WTC11 (cell line): ENCODE results near the gene CCDC15. TPM values are rescaled to one million over a fixed set of nuclear protein-coding genes. Genes with fewer than 3 reads are reported as not detected.

Source experiments
- ATAC-seq: fragments of 200-7000 bp; cut with Tn5 transposase; 2 replicates; pipeline ENCODE4 v1.10.0; 2021; ENCODE audit warnings: mild to moderate bottlenecking, moderate library complexity
- CTCF ChIA-PET: fragments of 300-600 bp; sonication (Branson Sonifier 250); formaldehyde crosslinking; loops from one replicate; lab custom pipeline; 2021; ENCODE audit warnings: antibody characterized with exemption; lab: Charles Lee
- POLR2A ChIA-PET: fragments of 350-600 bp; sonication (Branson Sonifier 250); formaldehyde crosslinking; loops from one replicate; lab custom pipeline; 2021; ENCODE audit warnings: antibody characterized with exemption; lab: Charles Lee
- DNase-seq: peaks from one replicate; pipeline ENCODE4 v3.0.0; 2021; ENCODE audit warnings: low spot score
- H3K27ac Mint-ChIP-seq: 2 replicates; pipeline ENCODE4 v1.8.0; 2021; ENCODE audit warnings: mixed read lengths
- H3K27me3 Mint-ChIP-seq: 2 replicates; pipeline ENCODE4 v1.8.0; 2021; ENCODE audit warnings: low read depth, mild to moderate bottlenecking, moderate library complexity, mixed read lengths
- H3K36me3 Mint-ChIP-seq: 2 replicates; pipeline ENCODE4 v1.8.0; 2021; ENCODE audit warnings: mixed read lengths
- H3K4me1 Mint-ChIP-seq: 2 replicates; pipeline ENCODE4 v1.8.0; 2022; ENCODE audit warnings: mixed read lengths
- H3K4me3 Mint-ChIP-seq: 2 replicates; pipeline ENCODE4 v1.8.0; 2021; ENCODE audit warnings: mild to moderate bottlenecking, moderate library complexity, mixed read lengths
- H3K9me3 Mint-ChIP-seq: 2 replicates; pipeline ENCODE4 v1.8.0; 2021; ENCODE audit warnings: mixed read lengths
- ESRRA ChIP-seq: sonication (generic); formaldehyde crosslinking; IDR thresholded peaks from 2 replicates; pipeline ENCODE4 v1.8.1; 2022; ENCODE audit warnings: mild to moderate bottlenecking, missing genetic modification reagents, borderline replicate concordance
- FOXJ3 ChIP-seq: sonication (generic); formaldehyde crosslinking; IDR thresholded peaks from 2 replicates; pipeline ENCODE4 v1.9.0; 2021; ENCODE audit warnings: missing genetic modification reagents, mild to moderate bottlenecking, borderline replicate concordance
- FOXK1 ChIP-seq: sonication (generic); formaldehyde crosslinking; IDR thresholded peaks from 2 replicates; pipeline ENCODE4 v1.8.0; 2022; ENCODE audit warnings: mild to moderate bottlenecking, moderate library complexity, missing genetic modification reagents
- IRF2 ChIP-seq: sonication (generic); formaldehyde crosslinking; IDR thresholded peaks from 2 replicates; pipeline ENCODE4 v1.8.0; 2022; ENCODE audit warnings: low read depth, missing genetic modification reagents, borderline replicate concordance
- SOX15 ChIP-seq: fragments of 250-450 bp; sonication (Bioruptor Pico); IDR thresholded peaks from 2 replicates; pipeline ENCODE4 v1.9.0; 2021; ENCODE audit warnings: mild to moderate bottlenecking
- total RNA-seq: library from RNA; stranded (reverse); gene quantifications from 3 replicates; pipeline ENCODE4 v1.2.3, GENCODE V29; 2021
- TF ChIP-seq, protein P1 (sequence below): sonication (generic); formaldehyde crosslinking; IDR thresholded peaks from 2 replicates; pipeline ENCODE4 v1.8.0; 2022; ENCODE audit warnings: mild to moderate bottlenecking, missing genetic modification reagents
- TF ChIP-seq, protein P2 (sequence below): sonication (generic); formaldehyde crosslinking; IDR thresholded peaks from 2 replicates; pipeline ENCODE4 v1.8.1; 2022; ENCODE audit warnings: low read depth, mild to moderate bottlenecking, moderate library complexity, missing genetic modification reagents, borderline replicate concordance
- TF ChIP-seq, protein P3 (sequence below): sonication (generic); formaldehyde crosslinking; IDR thresholded peaks from 2 replicates; pipeline ENCODE4 v1.8.1; 2023; ENCODE audit warnings: mild to moderate bottlenecking, moderate library complexity, missing genetic modification reagents
- TF ChIP-seq, protein P4 (sequence below): sonication (generic); formaldehyde crosslinking; IDR thresholded peaks from 2 replicates; pipeline ENCODE4 v1.8.0; 2023; ENCODE audit warnings: missing genetic modification reagents, mild to moderate bottlenecking, borderline replicate concordance
- TF ChIP-seq, protein P5 (sequence below): sonication (generic); formaldehyde crosslinking; IDR thresholded peaks from 2 replicates; pipeline ENCODE4 v1.8.0; 2023; ENCODE audit warnings: mild to moderate bottlenecking, missing genetic modification reagents
- TF ChIP-seq, protein P6 (sequence below): sonication (generic); formaldehyde crosslinking; IDR thresholded peaks from 2 replicates; pipeline ENCODE4 v1.8.0; 2022; ENCODE audit warnings: mild to moderate bottlenecking, missing genetic modification reagents
- TF ChIP-seq, protein P7 (sequence below): fragments of 250-450 bp; sonication (Bioruptor Pico); IDR thresholded peaks from 2 replicates; pipeline ENCODE4 v2.1.2; 2022; ENCODE audit warnings: mild to moderate bottlenecking, moderate library complexity

Gene CCDC15
- total RNA-seq, 1 experiment from 2014 or later, result 2.4 TPM

DNA sequence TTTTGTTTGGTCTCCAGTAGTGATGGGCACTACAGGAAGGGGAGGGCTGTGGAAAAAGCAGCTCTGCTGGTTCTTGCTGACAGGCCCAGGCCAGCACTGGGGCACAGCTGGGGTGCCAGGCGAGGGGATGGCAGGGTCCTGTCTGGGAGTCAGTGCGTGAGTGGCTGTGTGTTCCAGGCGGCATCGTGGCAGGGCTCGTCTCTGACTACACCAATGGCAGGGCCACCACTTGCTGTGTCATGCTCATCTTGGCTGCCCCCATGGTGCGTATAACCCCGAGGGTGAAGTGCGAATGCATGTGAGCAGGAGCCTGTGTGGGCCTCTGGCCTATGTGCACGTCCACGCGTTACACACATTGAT, 130.0 kb downstream of the CCDC15 start:
- ChIA-PET CTCF (interaction anchor here (1.5 kb wide), 1 partner anchor 20 kb away, joined by 6 read pairs; the partner anchor contains the start of gene SLC37A2), POLR2A (no interaction called here)
- no peak for ATAC-seq
- no peak overlapping the region for H3K4me3 Mint-ChIP-seq
- DNase-seq, result no peak
- H3K9me3 Mint-ChIP-seq, result no peaks in the 10 kb centered on the region
- H3K36me3 Mint-ChIP-seq, result no peaks in the 10 kb centered on the region
- H3K27ac Mint-ChIP-seq, result no peak overlapping the region
- no peak for TF ChIP-seq IRF2 (CRISPR knock-in tag)
- TF ChIP-seq, protein P1, sequence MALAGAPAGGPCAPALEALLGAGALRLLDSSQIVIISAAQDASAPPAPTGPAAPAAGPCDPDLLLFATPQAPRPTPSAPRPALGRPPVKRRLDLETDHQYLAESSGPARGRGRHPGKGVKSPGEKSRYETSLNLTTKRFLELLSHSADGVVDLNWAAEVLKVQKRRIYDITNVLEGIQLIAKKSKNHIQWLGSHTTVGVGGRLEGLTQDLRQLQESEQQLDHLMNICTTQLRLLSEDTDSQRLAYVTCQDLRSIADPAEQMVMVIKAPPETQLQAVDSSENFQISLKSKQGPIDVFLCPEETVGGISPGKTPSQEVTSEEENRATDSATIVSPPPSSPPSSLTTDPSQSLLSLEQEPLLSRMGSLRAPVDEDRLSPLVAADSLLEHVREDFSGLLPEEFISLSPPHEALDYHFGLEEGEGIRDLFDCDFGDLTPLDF (CRISPR knock-in tag), result no peak
- TF ChIP-seq, protein P2, sequence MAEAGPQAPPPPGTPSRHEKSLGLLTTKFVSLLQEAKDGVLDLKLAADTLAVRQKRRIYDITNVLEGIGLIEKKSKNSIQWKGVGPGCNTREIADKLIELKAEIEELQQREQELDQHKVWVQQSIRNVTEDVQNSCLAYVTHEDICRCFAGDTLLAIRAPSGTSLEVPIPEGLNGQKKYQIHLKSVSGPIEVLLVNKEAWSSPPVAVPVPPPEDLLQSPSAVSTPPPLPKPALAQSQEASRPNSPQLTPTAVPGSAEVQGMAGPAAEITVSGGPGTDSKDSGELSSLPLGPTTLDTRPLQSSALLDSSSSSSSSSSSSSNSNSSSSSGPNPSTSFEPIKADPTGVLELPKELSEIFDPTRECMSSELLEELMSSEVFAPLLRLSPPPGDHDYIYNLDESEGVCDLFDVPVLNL (CRISPR knock-in tag), result no peak
- TF ChIP-seq FOXJ3 (CRISPR knock-in tag), result no peak
- TF ChIP-seq FOXK1 (CRISPR knock-in tag), result no peak
- TF ChIP-seq, protein P3, sequence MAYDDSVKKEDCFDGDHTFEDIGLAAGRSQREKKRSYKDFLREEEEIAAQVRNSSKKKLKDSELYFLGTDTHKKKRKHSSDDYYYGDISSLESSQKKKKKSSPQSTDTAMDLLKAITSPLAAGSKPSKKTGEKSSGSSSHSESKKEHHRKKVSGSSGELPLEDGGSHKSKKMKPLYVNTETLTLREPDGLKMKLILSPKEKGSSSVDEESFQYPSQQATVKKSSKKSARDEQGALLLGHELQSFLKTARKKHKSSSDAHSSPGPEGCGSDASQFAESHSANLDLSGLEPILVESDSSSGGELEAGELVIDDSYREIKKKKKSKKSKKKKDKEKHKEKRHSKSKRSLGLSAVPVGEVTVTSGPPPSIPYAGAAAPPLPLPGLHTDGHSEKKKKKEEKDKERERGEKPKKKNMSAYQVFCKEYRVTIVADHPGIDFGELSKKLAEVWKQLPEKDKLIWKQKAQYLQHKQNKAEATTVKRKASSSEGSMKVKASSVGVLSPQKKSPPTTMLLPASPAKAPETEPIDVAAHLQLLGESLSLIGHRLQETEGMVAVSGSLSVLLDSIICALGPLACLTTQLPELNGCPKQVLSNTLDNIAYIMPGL (CRISPR knock-in tag), result no peak
- TF ChIP-seq, protein P4, sequence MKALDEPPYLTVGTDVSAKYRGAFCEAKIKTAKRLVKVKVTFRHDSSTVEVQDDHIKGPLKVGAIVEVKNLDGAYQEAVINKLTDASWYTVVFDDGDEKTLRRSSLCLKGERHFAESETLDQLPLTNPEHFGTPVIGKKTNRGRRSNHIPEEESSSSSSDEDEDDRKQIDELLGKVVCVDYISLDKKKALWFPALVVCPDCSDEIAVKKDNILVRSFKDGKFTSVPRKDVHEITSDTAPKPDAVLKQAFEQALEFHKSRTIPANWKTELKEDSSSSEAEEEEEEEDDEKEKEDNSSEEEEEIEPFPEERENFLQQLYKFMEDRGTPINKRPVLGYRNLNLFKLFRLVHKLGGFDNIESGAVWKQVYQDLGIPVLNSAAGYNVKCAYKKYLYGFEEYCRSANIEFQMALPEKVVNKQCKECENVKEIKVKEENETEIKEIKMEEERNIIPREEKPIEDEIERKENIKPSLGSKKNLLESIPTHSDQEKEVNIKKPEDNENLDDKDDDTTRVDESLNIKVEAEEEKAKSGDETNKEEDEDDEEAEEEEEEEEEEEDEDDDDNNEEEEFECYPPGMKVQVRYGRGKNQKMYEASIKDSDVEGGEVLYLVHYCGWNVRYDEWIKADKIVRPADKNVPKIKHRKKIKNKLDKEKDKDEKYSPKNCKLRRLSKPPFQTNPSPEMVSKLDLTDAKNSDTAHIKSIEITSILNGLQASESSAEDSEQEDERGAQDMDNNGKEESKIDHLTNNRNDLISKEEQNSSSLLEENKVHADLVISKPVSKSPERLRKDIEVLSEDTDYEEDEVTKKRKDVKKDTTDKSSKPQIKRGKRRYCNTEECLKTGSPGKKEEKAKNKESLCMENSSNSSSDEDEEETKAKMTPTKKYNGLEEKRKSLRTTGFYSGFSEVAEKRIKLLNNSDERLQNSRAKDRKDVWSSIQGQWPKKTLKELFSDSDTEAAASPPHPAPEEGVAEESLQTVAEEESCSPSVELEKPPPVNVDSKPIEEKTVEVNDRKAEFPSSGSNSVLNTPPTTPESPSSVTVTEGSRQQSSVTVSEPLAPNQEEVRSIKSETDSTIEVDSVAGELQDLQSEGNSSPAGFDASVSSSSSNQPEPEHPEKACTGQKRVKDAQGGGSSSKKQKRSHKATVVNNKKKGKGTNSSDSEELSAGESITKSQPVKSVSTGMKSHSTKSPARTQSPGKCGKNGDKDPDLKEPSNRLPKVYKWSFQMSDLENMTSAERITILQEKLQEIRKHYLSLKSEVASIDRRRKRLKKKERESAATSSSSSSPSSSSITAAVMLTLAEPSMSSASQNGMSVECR (CRISPR knock-in tag), result no peak
- TF ChIP-seq ESRRA (CRISPR knock-in tag), result no peak
- TF ChIP-seq, protein P5, sequence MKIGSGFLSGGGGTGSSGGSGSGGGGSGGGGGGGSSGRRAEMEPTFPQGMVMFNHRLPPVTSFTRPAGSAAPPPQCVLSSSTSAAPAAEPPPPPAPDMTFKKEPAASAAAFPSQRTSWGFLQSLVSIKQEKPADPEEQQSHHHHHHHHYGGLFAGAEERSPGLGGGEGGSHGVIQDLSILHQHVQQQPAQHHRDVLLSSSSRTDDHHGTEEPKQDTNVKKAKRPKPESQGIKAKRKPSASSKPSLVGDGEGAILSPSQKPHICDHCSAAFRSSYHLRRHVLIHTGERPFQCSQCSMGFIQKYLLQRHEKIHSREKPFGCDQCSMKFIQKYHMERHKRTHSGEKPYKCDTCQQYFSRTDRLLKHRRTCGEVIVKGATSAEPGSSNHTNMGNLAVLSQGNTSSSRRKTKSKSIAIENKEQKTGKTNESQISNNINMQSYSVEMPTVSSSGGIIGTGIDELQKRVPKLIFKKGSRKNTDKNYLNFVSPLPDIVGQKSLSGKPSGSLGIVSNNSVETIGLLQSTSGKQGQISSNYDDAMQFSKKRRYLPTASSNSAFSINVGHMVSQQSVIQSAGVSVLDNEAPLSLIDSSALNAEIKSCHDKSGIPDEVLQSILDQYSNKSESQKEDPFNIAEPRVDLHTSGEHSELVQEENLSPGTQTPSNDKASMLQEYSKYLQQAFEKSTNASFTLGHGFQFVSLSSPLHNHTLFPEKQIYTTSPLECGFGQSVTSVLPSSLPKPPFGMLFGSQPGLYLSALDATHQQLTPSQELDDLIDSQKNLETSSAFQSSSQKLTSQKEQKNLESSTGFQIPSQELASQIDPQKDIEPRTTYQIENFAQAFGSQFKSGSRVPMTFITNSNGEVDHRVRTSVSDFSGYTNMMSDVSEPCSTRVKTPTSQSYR (CRISPR knock-in tag), result no peak
- no peak for TF ChIP-seq SOX15 (CRISPR knock-in tag)
- TF ChIP-seq, protein P6, sequence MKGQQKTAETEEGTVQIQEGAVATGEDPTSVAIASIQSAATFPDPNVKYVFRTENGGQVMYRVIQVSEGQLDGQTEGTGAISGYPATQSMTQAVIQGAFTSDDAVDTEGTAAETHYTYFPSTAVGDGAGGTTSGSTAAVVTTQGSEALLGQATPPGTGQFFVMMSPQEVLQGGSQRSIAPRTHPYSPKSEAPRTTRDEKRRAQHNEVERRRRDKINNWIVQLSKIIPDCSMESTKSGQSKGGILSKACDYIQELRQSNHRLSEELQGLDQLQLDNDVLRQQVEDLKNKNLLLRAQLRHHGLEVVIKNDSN (CRISPR knock-in tag), result no peak
- TF ChIP-seq, protein P7, sequence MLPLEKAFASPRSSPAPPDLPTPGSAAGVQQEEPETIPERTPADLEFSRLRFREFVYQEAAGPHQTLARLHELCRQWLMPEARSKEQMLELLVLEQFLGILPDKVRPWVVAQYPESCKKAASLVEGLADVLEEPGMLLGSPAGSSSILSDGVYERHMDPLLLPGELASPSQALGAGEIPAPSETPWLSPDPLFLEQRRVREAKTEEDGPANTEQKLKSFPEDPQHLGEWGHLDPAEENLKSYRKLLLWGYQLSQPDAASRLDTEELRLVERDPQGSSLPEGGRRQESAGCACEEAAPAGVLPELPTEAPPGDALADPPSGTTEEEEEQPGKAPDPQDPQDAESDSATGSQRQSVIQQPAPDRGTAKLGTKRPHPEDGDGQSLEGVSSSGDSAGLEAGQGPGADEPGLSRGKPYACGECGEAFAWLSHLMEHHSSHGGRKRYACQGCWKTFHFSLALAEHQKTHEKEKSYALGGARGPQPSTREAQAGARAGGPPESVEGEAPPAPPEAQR (CRISPR knock-in tag), result no peak
- no peaks in the 10 kb centered on the region for H3K27me3 Mint-ChIP-seq
- no peaks in the 10 kb centered on the region for H3K4me1 Mint-ChIP-seq
